AG09309 (cell line): ENCODE results near the gene FBXL19.
A peak's percentile ranks its signal among the peaks of the same experiment; 100 is the strongest.

ENCODE experiments used
- DNase-seq: peaks from one replicate; pipeline ENCODE4 v3.0.0-alpha.2; 2010; ENCODE audit warnings: low read depth
- H3K4me3 ChIP-seq: 2 replicates; pipeline ENCODE4 v1.5.1; 2011; ENCODE audit warnings: mild to moderate bottlenecking, low read depth, low read length, moderate library complexity; ENCODE audit not compliant: control insufficient read depth
- TF ChIP-seq, protein P1 (sequence below): IDR thresholded peaks from 2 replicates; pipeline ENCODE4 v1.5.1; 2011; ENCODE audit warnings: mild to moderate bottlenecking, low read depth, low read length, inconsistent platforms; ENCODE audit not compliant: insufficient read depth, control insufficient read depth; ENCODE audit errors: missing control alignments

FBXL19 gene

GRCh38 chr16:30902029-30902972 is 21.1 kb upstream of the FBXL19 start:
- TF ChIP-seq, protein P1, sequence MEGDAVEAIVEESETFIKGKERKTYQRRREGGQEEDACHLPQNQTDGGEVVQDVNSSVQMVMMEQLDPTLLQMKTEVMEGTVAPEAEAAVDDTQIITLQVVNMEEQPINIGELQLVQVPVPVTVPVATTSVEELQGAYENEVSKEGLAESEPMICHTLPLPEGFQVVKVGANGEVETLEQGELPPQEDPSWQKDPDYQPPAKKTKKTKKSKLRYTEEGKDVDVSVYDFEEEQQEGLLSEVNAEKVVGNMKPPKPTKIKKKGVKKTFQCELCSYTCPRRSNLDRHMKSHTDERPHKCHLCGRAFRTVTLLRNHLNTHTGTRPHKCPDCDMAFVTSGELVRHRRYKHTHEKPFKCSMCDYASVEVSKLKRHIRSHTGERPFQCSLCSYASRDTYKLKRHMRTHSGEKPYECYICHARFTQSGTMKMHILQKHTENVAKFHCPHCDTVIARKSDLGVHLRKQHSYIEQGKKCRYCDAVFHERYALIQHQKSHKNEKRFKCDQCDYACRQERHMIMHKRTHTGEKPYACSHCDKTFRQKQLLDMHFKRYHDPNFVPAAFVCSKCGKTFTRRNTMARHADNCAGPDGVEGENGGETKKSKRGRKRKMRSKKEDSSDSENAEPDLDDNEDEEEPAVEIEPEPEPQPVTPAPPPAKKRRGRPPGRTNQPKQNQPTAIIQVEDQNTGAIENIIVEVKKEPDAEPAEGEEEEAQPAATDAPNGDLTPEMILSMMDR, result peak; percentile 28
- no peak for DNase-seq
- peak overlapping the region; percentile 37 for H3K4me3 ChIP-seq

DNA sequence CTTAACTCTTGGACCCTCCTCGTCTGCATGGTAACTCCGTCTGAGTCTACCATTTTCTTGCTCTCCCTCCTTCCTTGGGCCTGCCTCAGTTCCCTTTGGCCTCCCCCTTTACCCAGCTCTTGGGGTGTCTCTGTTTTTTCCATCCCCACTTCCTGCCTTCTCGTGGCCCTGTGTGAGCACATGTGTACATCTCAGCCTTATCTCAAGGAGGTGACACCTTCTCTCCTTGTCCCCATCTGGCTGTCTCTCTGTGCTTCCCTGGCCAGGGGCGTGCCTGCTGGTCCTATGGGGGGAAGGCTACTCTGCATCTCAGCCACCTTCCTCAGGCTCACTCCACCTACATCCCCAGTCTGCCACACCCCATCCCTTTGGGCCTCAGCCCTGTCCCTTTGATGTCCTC is 20.4 kb upstream of the FBXL19 start:
- no peak for DNase-seq
- no peak overlapping the region for H3K4me3 ChIP-seq
- TF ChIP-seq, protein P1, result no peak

DNA sequence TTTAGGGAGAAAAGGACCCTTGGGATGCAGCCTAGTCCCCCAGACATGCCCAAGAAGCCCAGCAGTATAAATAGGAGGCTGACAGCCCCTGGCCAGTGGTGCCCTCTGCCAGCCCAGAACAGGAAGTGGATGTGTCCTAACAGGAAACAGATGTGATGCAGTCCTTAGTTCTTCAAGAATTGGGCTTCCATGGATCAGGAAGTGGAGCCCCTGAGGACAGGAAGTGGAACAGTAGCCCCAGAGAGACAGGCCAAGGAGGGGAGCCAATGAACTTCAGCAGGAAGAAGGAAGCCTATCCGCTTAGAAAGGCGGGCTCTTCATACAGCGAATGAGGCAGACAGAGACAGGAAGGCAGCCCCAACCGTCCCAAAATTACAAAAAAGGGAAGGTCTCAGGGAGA is 19.8 kb upstream of the FBXL19 start:
- TF ChIP-seq, protein P1, result no peak
- H3K4me3 ChIP-seq, result no peak overlapping the region
- no peak for DNase-seq

GRCh38 chr16:30904114-30904780 is 19.1 kb upstream of the FBXL19 start:
- TF ChIP-seq, protein P1, result no peak
- no peak overlapping the region for H3K4me3 ChIP-seq
- DNase-seq, result no peak

GRCh38 chr16:30907064-30907463 is 16.3 kb upstream of the FBXL19 start:
- H3K4me3 ChIP-seq, result no peak overlapping the region
- TF ChIP-seq, protein P1, result no peak
- DNase-seq, result no peak

DNA sequence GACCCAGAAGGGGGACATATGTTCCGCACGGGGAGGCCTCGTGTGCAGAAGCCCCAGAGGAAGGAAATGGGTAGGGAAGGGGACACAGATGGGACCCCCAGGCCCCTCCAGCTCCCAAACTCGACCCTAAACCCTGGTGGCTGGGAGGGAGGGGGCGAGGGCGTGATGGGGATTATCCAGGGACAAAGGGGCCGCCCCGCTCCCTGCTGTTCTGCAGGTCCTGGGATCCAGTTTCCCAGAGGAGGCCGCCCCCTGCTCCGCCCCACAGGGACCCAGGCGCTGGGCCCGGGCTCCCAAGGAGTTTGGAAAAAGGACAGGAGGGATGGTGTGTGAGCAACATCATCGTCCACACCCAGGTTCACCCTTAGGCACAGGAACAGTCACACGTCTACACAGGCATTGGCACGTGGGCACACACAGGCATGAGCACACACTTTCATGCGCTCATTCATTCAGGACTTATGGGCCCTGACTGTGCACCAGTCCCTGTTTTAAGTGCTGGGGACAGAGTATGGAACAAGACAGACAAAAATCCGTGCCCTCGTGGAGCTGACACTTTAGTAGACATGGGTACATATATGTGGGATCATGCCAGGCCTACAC is 12.8 kb upstream of the FBXL19 start:
- TF ChIP-seq, protein P1, result no peak
- no peak for DNase-seq
- no peak overlapping the region for H3K4me3 ChIP-seq
